HG02973 (cell line): ENCODE results near the gene PIGC.
A peak's percentile ranks its signal among the peaks of the same experiment; 100 is the strongest.
"Not testable (repeated sequence)": the region's sequence is repeated elsewhere in the genome, so short reads cannot be mapped to it uniquely, and the experiment has no call there.

ENCODE experiments used
- ATAC-seq: cut with Tn5 transposase; IDR thresholded peaks from one replicate; pipeline ENCODE4 v1.9.1; 2021; ENCODE audit warnings: moderate library complexity; ENCODE audit not compliant: unreplicated experiment

The PIGC gene

GRCh38 chr1:172467446-172467845, 23.6 kb upstream of the PIGC start:
- ATAC-seq = no peak

GRCh38 chr1:172466795-172467407, 23.0 kb upstream of the PIGC start:
- ATAC-seq = no peak

DNA sequence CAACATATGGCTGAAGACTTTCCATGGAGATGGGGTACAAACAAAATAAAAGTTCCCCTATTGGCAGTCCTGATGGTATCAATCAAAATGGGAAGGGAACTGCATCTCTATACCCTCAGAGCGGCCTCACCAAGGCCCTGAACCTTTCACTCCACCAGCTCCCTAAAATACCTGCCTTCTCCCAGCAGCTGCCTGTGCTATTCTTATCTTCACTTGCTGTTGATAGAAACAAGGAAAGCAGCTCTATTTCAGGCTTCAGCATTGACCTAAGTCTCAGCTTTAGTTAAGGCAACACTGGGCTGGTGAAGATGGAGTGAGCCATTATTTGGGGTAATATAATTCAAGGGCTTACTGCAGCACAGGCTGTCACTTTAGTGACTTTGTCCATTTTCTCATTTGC, 21.7 kb upstream of the PIGC start:
- no peak for ATAC-seq

DNA sequence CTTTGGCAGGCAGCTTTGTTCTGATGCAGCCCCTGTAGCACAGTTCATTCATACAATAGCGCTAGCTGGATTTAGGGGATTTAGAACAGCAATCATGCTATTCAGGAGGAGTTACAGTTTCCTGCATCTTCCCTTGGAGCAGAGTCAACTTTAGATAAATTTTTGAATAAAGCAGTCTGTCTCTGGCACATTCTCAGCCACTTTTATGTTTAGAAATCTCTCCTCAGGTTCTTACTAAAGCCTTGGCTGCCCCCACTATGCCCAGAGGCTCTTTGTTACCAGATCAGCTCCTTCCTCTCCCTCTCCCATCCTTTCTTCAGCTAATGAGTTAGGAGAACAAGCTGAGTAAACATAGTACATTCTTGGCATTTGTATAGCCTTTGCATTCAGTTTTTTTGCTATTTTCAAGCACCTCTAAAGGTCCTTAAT, 17.0 kb upstream of the PIGC start:
- no peak for ATAC-seq

DNA sequence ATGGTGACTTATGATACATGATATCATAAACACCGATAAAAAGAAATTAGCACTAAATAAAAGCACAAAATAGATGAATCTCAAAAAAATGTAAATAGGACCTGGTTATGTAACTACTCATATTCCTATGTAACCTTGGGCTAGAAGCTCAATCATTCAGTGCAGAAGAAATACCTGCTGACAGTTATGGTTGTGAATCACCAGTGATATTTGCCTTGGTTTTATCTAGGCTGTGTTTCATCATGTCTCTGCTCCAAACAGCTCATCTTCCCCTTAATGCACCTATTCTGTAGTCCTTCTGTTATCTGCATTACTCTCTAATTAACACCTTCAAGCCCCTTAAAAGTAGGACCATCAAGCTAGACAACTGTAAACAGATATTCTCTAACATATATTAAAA, 16.3 kb upstream of the PIGC start:
- no peak for ATAC-seq

DNA sequence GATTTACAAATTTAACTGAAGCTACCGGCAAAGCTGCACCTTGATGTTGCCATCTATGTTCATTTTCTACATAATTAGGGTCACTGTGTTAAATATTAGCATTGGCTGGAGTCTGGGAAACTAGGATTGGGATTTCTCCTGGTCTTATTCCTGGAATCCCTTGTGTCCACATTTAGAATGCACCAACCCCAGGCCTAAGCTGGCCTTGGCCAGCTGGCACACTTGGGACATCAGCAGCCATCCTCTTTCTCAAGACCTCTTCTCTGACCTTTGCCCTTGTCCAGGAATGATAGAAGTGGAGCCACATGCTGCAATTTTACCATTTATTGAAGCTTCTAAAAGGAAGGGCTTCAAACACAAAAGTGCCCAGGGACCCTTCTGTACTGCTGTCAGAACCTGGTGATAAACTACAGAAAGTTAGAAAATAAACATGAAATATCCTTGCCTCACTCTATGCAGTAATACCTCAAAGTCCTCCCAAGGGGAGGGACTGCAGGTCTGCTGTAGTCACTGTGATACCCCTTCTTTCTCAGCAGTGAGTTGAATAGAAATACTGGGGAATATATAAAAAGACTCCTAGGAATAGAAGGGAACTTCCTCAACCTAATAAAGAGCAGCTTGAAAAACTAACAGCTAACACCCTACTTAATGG, 13.7 kb upstream of the PIGC start:
- ATAC-seq = no peak

GRCh38 chr1:172456344-172456769, 12.5 kb upstream of the PIGC start:
- no peak for ATAC-seq

DNA sequence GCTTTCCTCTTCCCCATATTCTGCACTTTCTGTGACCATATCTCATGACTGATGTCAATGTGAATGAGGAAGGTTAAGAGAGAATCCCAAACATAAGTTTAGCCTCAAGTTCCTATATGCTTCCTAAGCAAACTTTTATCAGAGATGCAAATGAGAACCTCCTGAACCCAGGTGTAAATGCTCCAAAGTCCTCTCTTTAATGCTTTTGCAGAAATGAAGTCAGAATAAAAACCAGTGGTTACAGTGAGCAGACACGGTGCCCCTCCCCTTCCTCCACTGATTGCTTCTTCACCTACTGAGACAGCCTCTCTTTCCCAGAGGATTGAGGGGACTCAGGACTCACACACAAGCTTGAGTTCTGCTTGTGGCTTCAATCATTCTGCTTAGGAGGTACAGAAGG, 11.6 kb upstream of the PIGC start:
- no peak for ATAC-seq

- ATAC-seq = no peak
These were observed 9.7 kb upstream of the PIGC start for GRCh38 chr1:172453607-172454006.

DNA sequence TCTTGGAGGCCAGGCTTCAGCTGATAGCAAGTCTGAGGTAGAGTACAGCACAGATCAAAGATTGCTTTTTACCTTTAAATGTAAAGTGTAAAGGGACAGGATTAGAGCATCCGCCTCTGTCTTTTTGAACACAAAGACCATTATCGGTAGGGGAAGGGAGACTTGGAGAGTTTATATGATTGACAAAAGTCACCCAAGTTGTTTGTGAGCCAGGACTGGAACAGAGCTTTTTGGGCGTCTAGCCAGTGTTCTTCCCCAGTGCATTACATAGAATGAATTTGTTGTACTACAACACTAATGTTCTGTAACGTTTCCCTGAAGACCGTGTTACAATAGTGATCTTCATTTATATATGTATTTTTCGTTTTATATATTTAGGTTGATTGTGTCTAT, 9.3 kb upstream of the PIGC start:
- ATAC-seq = no peak

DNA sequence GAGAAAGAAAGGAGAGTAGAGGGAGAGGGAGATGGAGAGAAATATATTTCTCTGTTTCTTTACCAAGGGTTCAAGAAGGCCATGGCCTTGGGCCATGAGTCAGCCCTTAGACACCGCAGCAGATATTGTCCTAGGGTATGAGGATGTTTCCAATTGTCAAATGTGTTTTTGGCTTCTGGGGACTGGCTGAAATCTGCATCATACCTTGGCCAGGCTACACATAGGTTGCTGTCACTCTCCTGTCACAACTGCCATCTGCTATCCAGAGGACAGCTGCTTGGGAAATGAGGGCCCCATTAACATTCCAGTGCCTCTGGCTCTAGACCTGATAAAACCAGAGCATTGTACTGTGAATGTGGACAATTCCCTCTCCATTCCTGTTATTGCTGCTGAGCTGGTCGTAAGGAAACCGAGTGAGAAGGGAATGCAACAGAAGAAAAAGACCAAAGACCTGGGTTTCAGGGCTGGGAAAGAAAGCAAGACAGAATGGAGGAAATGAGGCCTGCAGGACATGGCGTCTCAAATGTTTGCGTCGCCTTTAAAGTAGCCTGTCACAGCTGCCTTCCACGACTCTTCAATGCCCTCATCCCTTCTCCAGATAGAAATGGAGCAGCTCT, 8.8 kb upstream of the PIGC start:
- no peak for ATAC-seq

DNA sequence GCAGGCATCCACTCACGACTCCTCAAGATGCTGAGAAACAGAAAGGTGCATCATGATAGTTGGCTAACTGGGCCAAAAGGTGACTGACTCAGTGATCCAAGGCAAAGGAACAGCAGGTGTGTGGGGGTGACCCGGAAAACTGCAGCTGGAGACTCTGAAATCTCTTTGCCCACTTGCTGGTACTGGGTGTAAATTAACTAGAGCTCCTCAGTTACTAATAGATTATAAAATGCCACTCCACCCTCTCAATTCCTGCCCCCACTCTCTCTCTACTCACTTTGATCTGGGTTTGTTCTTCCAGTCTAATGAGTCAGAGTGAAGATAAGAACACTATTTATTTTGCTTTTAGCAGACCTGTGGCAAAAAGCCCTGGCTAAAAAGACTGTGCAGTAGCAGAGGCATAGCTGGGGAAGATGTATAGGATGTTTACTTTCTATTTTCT, 7.2 kb upstream of the PIGC start:
- no peak for ATAC-seq

GRCh38 chr1:172450524-172450885, 6.6 kb upstream of the PIGC start:
- ATAC-seq = no peak

DNA sequence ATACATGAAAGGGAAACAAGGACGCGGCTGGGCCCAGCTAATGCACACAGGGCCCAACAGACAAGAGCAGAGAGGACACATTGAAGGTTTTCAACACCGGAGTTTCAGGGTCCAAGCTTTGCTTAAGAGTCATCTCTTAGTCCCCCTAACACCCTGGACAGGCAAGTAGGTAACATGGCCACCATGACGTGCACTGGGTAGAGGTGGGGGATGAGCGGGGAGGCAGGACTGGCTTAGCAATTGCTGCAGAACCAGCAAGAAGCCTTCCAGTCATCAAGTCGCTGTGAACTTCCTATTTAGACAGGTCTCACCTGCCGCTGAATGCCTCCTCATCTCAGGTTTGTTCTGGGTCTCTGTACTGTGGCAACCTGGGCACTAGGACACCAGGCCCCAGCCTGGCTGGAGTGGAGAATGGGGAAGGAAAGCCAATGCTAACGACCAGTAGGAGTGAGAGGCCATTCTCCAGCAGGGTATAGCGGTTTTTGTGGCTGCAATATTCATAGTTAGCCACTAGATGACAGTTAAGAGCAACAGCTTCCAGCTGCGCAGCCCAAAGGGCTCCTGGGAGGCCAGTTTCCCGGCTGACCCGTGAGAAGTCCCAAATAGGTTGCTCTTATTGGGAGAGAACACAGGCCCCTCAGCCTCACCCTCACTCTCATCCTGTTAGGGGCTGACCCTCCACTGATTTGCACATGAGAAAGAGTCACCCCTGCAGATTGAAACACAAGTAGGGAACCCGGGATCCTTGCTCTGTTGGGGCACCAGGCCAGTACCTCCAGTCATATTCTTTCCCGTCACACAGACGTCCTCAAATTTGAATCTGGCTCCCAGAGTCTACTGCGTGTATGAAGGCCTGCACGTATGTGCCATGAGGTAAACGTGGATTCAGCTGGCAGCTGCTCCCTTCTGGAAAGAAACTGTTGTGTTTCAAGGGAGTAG, 6.0 kb upstream of the PIGC start:
- ATAC-seq = peak; percentile 97

DNA sequence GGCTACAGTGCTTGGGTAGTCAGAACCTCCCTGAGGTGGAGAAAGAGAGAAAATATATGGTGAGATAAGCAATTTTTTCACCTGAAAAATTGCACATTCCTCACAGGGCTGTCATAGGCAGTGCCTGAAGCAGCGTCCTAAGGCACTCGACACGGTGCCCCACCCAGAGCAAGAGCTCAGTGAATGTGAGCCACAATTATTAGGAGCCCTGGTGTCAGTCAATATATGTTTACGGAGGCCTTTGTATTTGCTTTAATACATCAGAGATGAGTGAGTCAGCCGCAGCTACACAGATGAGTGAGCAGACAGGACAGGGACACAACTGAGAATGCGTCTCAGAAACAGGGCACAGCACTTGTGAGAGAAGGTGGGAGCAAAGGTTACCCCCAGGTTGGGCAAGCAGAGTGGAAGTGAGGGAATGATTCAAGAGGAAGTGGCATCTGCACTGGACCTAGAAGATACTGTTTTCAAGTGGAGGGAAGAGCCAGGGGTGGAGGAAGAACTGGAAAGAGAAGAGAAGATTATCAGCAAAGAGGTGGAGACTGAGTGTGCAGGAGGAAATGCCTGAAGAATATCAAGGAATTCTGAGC, 5.2 kb upstream of the PIGC start:
- ATAC-seq = no peak

- no peak for ATAC-seq
These were observed 3.8 kb upstream of the PIGC start for GRCh38 chr1:172447641-172448040.

DNA sequence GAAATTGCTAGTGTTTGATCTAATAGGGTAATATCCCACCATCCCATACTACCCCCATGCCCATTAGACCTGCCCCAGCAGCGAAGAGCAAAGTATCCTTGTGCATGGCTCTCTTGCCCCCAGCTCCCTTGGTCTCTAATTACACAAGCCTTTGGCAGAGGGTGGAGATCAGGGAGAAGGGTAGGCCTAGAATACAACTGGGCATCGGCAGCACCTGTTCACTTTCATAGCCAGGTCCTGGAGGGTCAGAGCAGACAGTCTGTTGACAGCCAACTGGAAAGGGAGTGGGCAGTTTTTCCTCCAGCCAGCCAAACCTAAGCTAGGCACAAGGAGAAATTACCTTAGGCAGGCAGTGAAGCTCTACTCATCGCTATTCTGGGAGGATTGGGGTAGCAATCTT, 2.7 kb upstream of the PIGC start:
- no peak for ATAC-seq

DNA sequence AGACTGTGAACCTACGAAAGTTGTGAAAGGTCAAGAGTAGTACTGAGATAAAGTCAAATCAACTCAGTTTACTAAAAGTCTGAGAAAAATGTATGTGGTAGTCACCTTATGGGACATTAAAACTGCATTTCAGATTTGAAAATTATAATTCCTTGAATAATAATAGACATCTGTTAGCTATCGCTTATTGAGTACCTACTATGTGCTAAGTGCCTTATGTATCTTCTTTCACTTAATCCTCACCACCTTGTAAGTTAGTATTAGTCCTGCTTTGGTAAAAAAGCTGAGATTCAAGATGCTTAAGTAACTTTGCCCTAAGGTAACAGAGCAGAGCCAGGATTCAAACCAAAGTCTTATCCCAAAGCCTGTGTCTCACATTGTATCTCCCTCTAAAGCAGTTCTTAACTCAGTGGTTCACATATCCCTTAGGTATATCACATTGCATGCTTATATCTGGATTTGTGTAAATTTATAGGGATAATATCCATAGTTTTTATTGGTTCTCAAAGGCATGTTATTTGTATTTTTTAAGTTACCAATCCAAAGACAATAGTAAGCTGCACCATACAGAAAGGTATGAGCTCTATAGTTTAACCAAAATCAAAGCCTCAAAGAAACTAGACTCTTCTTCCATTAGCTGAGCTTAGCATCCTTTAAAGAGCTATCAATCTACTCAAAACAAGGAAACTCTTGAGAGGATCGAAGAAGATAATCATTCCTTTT, 865 bp downstream of the PIGC start:
- ATAC-seq = no peak

DNA sequence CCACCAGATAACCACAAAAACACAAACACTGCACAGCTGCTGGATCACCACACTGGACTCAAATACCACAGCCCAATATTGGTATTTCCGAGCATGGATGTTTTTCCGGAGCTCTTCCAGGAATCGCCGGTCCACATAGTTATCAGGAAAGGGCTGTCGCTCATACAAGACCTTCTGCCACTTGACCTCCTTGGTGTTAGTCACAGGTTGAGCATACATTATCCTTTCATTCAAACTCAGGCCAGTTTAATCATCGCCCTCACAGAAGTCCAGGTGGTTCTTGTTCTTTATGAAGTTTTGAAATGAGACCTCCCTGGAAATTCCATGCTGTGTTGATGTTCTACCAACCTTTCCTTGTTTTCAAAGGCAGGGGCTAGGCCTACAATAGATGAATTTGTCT, 1.5 kb downstream of the PIGC start:
- ATAC-seq = no peak

DNA sequence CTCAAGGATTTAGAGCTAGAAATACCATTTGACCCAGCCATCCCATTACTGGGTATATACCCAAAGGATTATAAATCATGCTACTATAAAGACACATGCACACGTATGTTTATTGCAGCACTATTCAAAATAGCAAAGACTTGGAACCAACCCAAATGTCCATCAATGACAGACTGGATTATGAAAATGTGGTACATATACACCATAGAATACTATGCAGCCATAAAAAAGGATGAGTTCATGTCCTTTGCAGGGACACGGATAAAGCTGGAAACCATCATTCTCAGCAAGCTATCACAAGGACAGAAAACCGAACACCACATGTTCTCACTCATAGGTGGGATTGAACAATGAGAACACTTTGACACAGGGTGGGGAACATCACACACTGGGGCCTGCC, 6.7 kb downstream of the PIGC start:
- not testable (repeated sequence) for ATAC-seq
